T-helper 22 cell (primary cell): ENCODE data around the gene CDK13.
A peak's percentile ranks its signal among the peaks of the same experiment; 100 is the strongest.

Experiments used
- DNase-seq: peaks from one replicate; pipeline ENCODE4 v3.0.0-alpha.2; 2020; ENCODE audit warnings: low read depth

Gene CDK13

DNA sequence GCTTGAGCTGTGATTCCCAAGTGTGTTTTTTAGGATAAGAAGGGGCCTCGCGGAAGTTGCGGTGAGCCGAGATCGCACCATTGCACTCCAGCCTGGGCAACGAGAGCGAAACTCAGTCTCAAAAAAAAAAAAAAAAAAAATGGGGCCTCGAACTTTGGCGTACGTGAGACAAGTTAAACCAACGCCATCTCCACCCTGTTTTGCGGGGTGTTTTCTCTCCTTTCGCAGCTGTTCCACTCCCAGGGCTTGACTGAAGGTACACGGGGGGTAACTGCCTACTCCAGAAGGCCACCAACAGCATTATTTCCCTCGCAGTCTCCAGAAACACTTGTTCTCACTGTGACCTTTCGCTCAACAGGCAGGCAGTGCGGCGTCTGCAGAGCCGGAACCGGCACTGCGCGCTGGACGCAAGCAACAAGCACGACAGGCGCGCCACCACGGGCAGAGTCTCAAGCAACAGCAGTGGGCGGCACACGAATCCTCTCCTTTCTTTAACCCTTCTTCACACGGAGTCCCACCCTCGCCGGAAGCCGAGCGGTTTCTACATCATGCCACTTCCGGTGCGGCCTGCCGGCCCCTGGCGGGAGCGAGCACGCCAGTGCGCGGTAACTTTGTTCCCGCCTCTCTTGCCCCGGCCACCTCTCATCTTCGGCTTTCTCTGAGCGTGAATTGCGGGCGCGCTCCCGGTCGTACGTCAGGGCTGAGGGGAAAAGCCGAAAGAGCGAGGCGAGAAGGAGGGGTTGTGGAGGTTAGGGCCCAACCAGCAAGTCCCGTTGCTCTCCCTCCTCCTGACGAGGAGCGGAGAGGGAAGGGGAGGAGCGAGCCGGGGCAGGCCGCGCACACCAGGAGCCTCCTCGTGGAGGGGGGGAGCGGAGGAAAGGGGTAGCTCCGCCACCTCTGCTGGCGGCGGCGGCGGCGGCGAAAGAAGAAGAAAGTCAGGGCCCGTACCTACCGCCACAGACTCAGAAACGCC is 814 bp upstream of the CDK13 start:
- peak; percentile 97 for DNase-seq

DNA sequence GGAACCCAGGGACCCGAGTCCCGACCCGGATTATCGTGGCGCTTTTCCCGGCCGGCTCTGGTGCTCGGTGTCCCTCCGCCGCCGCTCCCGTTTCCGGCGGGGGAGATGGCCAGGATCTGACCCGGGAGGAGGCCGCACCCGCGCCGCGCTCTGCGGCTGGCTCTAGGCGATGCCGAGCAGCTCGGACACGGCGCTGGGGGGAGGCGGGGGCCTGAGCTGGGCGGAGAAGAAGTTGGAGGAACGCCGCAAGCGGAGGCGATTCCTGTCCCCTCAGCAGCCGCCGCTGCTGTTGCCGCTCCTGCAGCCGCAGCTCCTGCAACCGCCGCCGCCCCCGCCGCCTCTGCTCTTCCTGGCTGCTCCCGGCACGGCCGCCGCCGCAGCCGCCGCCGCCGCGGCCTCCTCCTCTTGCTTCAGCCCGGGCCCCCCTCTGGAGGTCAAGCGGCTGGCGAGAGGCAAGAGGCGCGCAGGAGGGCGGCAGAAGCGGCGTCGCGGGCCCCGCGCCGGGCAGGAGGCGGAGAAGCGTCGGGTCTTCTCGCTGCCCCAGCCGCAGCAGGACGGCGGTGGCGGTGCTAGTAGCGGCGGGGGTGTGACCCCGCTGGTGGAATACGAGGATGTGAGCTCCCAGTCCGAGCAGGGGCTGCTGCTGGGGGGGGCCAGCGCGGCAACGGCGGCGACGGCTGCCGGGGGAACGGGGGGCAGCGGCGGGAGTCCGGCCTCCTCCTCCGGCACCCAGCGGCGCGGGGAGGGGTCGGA is 593 bp downstream of the CDK13 start:
- DNase-seq, result peak; percentile 9

DNA sequence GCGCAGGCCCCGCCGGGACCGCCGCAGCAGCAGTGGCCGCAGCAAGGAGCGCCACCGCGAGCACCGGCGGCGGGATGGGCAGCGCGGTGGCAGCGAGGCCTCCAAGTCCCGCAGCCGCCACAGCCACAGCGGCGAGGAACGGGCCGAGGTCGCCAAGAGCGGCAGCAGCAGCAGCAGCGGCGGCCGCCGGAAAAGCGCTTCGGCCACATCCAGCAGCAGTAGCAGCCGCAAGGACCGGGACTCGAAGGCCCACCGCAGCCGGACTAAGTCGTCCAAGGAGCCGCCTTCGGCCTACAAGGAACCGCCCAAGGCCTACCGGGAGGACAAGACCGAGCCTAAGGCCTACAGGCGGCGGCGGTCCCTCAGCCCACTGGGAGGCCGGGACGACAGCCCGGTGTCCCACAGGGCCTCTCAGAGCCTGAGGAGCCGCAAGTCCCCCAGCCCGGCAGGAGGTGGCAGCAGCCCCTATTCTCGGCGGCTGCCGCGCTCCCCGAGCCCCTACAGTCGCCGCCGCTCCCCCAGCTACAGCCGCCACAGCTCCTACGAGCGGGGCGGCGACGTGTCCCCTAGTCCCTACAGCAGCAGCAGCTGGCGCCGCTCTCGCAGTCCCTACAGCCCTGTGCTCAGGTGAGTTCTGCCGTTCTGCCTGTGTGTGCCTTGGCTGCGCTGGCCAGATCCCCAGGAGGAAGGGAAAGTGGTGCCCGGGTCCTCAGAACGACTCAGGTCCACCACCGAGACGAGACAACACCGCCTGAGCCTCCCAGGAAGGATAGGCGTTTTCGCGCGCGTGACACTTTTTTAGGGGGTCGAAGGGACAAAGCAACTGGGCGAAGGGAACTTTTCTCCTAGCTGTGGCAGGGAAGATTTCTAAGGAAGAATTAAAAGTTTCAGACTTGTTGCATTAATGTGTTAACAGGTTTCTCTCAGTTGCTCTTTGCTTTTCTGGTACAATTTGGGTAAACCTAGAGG is 1.5 kb downstream of the CDK13 start:
- peak; percentile 51 for DNase-seq

DNA sequence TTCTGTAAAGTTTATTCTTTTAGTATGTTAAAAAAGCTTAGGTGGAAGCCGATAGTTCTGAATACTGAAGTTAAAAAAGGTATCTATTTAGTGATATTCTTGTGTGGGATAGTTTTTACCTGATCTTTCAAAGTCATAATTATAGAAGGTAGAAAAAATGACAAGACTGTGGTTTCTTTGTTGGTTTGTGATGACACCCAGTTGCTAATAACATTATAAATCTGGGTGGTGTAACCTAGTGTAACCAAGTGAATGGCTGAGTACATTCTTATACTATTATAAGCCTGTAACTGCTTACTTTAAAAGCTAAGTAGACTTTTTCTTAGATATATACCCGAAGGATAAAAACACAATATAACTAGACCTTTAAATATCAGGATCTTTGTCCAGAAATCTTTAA is 2.3 kb downstream of the CDK13 start:
- DNase-seq, result no peak

DNA sequence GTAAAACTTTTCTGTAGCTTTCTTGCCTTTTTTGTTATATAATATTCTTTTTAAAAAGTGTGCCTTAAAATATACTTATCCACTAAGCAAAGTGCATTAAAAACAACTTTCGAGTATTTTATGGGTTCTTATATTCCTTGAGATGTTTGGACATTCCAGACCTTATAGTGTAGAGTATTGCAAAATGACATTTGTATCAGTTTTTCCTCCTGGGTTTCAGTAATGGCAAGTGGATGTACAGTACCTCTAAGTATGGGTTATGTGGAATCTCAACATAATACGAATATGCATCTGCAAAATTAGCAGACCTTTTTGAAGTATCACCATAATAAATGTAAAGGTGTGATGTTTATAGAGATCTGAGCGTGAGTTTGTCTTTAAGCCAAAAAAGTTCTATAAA is 2.7 kb downstream of the CDK13 start:
- DNase-seq, result no peak

DNA sequence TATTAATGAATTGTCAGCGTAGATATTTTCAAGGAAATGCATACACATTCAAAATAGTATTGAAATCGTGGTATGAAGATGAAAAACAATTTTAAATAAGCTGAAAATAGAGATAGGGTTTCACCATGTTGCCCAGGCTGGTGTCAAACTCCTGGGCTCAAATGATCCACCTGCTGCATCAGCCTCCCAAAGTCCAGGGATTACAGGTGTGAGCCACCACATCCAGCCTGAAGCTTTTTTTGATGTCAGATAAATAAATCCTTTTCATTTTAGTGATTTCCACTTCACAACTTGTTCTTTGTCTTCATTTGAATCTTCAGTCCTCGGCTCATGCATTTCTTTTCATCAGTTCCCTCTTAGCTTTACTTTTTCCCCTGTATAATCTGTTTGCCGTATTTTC is 4.6 kb downstream of the CDK13 start:
- DNase-seq, result no peak

DNA sequence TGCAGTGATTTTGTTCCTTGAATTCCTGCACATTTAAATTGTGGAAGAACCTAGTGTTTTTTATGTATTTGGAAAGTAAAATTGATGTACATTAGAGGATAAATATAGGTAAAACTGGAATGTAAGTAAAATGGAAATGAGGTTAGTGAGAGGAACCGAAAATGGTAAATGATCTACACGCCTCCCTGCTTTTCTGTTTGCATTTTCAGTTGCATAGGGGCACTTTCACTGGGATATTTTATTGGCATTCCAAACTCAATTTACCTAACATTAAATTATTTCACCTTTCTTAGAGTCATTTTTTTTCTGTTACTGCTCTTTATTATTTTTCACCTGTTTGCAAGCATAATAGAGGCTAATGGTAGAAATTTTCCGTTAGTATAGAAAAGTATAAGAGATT is 8.0 kb downstream of the CDK13 start:
- no peak for DNase-seq

DNA sequence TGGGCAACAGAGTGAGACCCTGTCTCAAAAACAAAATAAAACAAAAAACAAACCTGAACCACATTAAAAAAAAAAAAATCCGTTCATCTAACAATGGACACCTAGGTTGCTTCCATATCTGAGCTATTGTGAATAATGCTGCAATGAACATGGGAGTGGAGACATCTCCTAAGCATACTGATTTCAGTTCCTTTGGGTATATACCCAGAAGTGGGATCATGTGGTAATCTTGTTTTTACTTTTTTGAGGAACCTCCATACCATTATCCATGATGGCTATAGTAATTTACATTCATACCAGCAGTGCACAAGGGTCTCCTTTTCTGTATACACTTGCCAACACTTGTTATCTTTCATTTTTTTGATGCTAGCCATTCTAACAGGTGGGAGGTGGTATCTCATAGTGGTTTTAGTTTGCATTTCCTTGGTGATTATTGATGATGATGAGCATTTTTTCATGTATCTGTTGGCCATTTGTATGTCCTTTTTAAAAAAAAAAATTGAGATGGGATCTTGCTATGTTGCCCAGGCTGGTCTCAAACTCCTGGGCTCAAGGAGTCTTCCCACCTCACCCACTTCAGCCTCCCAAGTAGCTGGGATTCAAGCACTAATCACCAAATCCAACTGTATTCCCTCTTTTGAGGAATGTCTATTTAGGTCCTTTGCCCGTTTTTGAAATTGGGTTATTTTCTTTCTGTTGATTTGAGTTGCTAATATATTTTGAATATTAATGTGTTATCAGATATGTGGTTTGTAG is 17.5 kb downstream of the CDK13 start:
- no peak for DNase-seq

DNA sequence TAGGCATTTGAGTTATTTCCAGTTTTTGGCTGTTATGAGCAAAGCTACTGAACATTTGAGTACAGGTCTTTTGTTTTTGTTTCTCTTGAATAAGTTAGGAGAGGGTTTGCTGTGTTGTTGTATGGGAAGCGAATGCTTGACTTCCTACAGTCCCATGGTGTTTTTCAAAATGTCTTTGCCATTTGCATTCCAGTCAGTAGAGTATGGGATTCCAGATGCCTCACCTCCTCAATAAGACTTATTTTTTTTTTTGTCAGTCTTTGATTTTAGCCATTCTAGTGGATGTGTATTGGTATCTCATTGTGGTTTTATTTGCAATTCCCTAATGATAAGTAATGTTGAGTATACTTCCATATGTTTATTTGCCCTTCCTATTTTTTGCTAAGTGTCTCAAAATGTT is 19.4 kb downstream of the CDK13 start:
- DNase-seq, result no peak

DNA sequence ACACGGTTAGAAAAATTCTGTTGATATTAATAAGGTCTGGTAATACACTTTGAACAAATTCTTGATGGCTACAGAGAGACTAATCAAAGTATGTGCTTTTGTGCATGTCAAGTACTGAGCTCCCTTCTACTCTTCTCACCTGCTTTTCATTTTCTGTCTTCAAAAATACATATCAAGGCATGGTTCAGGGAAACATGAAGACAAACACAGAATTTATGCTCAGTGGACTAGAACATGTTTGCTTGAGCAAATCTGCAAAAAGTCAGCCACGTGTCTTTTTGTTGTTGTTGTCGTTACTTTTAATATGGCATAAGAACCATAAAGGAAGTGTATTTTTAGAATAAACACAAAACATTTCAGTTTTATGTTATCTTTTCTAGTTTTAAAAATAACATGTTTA is 21.9 kb downstream of the CDK13 start:
- DNase-seq, result no peak

DNA sequence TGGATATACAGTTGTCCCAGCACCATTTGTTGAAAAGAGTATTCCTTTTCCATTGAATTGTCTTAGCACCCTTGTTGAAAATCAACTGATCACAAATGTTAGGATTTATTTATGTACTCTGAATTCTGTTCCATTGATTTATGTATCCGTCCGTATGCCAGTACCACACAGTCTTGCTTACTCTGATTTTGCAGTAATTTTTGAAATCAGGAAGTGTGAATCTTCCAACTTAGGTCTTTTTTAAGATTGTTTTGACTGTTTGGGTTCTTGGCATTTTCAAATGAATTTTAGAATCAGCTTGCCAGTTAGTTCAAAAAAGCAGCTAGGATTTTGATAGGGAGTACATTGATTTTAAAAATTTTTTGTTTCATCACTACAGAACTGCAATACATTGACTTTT is 23.7 kb downstream of the CDK13 start:
- no peak for DNase-seq

DNA sequence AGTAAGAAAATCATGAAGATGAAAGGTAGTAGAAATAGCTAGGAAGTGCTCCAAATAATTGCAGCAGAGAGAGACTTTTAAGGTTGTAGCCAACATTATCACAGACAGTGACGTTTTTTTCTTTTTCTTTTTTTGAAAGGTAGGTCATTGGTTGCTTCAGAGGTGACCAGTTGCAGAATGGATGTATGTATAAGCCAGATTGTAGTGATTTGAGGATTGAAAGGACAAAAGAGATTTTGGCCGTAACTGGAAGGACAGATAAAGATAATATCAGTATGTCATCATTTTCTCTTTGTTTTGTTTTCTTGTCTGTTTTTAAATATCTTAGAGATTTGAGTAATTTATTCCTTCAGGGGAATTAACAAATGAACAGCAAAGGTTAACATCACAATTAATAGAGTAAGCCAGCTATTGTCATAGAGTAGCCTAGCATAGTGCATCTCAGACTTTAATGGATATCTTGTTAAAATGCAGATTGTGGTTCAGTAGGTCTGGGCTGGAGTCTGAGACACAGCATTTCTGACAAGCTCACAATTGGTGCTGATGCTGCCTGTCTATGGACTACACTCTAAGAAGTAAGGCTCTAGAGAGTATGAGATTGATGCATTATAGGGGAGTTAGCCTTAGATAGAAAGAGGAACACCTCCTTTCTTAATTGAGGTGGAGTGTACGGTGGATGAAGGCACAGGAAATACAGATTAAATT is 28.3 kb downstream of the CDK13 start:
- DNase-seq, result no peak

DNA sequence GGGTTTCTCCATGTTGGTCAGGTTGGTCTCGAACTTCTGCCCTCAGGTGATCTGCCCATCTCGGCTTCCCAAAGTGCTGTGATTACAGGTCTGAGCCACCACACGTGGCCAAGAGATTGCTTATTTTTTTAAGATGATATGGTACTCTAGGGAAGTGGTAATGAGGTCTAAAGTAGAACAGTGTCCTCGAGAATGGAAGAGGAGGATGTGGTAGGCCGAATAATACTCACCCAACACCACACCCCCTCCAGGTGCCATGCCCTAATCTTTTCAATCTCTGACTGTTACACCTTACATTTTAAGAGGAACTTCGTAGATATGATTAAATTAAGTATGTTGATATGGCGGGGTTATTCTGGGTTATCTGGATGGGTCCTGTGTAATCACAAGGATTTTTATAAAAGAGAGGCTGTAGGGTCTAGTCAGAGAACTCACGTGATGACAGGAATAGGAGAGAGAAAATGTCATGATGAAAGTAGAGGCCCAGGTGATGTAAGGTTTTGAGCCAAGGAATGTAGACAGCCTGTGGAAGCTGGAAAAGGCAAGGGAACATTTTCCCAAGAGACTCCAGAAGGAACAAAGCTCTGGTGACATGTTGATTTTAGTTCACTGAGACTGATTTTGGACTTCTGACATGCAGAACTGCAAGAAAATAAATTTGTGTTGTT is 29.5 kb downstream of the CDK13 start:
- peak; percentile 29 for DNase-seq

DNA sequence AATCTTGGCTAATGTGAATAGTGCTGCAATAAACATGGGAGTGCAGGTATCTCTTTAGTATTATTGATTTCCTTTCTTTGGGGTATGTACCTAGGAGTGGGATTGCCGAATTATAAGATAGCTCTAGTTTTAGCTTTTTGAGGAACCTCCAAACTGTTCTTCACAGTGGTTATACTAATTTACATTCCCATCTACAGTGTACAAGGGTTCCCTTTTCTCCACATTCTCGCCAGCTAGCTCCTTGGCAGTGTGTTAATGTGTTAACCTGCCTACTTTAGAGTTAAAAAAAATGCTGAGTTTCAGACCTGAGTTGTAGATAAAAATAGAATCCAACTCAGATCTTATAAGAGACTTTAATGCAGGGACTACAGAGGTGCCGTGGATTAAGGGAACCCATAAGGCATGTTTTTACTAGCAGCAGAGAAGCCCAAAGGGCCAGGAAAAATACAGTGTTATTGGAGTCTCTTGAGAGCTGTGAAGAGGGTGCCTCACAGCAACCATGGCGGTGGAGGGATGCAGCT is 35.4 kb downstream of the CDK13 start:
- no peak for DNase-seq

DNA sequence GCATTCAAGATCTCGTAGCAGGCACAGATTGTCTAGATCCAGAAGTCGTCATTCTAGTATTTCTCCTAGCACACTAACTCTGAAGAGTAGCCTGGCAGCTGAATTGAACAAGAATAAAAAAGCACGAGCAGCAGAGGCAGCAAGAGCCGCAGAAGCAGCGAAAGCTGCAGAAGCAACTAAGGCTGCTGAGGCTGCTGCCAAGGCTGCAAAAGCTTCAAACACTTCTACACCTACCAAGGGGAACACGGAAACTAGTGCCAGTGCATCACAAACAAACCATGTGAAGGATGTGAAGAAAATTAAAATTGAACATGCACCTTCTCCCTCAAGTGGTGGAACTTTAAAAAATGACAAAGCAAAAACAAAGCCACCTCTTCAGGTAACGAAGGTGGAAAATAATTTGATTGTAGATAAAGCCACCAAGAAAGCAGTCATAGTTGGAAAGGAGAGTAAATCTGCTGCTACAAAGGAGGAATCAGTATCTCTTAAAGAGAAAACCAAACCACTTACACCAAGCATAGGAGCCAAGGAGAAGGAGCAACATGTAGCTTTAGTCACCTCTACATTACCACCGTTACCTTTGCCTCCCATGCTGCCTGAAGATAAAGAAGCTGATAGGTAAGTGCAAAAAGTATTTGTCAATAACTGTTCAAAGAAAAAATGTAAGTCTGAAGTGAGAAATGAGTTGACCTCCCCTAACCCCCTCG is 37.7 kb downstream of the CDK13 start:
- DNase-seq, result no peak

DNA sequence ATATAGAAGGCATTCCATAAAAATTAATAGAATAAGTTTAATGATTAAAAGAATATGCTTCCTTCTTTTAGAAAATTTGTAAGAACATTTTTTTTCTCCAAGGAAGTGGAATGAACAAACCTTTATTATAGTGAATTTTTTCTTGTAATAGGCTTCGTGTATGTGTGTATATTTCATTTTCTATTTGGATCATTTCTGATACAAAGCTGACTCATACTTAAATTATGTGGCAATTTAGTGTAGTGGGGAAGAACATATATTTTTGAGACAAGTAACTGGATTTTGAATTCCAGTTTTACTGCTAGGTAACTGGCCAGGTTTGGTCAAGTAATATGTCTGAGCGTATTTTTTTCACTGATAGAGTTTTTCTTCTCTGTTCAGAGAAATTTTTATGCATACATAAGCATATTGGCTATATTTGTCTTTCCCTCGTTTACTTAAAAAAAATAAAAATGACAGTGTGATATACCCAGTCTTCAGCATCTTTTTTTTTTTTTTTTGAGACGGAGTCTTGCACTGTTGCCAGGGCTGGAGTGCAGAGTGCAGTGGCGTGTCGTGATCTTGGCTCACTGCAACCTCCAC is 50.8 kb downstream of the CDK13 start:
- DNase-seq, result no peak

DNA sequence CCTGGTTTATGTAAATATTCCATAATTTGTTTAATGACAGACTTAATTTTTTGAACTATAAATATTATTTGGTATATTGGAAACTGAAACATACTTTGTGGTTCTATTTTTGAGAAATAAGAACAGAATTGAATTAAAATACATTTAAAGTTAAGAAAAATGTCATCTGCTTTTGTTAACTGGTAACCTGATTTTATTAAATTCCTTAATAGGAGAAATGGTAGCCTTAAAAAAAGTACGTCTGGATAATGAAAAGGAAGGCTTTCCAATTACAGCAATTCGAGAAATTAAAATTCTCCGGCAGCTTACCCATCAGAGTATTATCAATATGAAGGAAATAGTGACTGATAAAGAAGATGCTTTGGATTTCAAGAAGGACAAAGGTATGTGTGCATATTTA is 51.6 kb downstream of the CDK13 start:
- DNase-seq, result no peak

DNA sequence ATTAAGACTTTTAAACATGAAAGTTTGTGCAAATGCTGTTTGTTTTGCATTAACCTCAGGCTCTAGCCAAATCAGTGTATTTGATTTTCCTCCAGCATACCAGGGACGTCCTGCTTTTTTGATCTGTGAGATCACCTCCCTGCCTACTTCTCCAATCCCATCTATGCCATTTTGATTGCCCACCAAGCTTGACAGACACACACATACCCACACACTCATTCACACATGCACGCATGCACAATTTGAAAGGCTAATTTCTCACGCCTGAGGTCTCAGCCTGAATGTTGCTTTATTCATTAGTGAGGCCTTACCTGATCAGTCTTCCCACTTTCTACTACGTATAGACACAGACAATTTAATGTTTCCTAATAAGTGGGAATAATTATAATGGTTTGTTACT is 53.5 kb downstream of the CDK13 start:
- no peak for DNase-seq
